Prostate gland (tissue), 2 donors: ENCODE measurements around the gene TXNDC17.
"Not testable (repeated sequence)": the region's sequence is repeated elsewhere in the genome, so short reads cannot be mapped to it uniquely, and the experiment has no call there.

Experiments used
- CTCF ChIP-seq, 4 experiments: fragments of 200-600 bp in 2 of 4; fragments of 450-650 bp in 2 of 4; sonication (generic) in 2 of 4; IDR thresholded peaks; 1 replicate in 3 of 4; 2 replicates in 1 of 4; pipeline ENCODE4 v1.5.1; 2016 to 2019; ENCODE audit warnings: antibody characterized with exemption in 4 of 4, mild to moderate bottlenecking in 2 of 4, moderate library complexity in 2 of 4
- POLR2AphosphoS5 ChIP-seq: sonication (generic); formaldehyde crosslinking; IDR thresholded peaks from one replicate; pipeline ENCODE4 v1.6.1; 2017; ENCODE audit warnings: antibody characterized with exemption

- not testable (repeated sequence) for TF ChIP-seq POLR2AphosphoS5; CTCF (IDR thresholded peaks at IDR 0.05)
Observed at GRCh38 chr17:6663200-6663599, 22.3 kb downstream of the TXNDC17 start.
